C4-2B (cell line): Measurements from ENCODE around the gene TMEM18.

Experiments
- H3K27ac ChIP-seq: fragments of 450-650 bp; 2 replicates; pipeline ENCODE4 v1.5.1; 2017
- CTCF ChIP-seq: fragments of 450-650 bp; conservative IDR thresholded peaks from 2 replicates; pipeline ENCODE4 v1.5.1; 2017; ENCODE audit warnings: mild to moderate bottlenecking
- ZFX ChIP-seq: fragments of 450-650 bp; IDR thresholded peaks from 2 replicates; pipeline ENCODE4 v1.6.1; 2017

Gene TMEM18

GRCh38 chr2:631741-632140 lies 45.5 kb downstream of the TMEM18 start:
- no peak overlapping the region for H3K27ac ChIP-seq
- no peak for TF ChIP-seq ZFX
- TF ChIP-seq CTCF, result no peak

DNA sequence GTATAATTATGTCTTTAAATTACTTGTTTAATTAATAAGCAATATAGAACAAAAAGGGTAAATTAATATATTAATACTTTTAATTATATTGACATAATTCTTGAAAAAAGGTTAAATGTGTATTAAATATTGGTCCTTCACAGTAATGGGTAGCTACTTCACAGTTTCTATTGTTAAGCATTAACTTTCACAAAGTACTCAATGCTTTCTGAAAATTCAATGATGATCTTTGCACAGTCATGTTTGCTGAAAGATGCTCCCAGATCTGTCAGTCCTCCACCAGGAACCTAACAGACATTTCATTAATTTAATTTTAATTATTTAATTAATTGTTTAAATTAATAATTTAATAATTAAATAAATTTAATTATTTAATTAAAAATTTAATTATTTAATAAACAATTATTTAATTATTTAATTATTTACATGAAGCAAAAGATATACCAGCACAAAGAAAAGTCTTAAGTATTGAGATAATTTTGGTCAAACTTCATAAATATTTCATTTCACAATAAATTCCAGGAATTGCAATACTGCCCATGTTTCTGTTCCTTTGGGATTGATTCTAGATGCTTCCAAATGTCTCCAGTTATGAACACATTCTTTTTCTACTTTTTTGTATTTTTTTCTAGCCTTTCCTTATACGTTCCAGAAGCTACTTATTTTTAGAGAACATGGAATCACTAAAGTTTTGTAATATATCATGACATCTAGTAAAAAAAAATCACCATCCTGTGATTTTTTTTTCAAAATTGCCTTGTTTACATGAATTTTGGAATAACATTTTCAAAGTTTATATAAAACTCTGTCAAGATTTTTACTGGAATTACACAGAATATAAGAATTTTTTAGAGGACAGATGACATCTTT lies 46.5 kb downstream of the TMEM18 start:
- no peak overlapping the region for H3K27ac ChIP-seq
- no peak for TF ChIP-seq ZFX
- no peak for TF ChIP-seq CTCF

DNA sequence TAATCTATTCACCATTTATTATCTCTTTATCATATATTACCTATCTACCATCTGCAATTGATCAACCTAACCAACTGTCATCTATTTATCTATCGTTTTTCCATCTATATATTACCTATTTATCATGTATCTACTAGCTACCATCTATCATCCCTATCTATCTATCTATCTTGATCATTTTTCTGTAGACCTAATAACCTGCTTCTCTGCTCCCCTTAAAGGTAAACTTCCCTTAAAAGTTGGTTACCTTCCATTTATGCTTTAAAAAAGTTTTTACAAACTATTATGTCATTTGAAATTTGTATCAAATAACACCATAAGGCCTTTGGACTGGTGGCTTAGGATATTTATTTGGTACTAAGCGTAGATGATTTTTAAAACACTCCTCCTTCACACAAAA lies 47.2 kb downstream of the TMEM18 start:
- TF ChIP-seq ZFX (no peak), CTCF (no peak)
- no peak overlapping the region for H3K27ac ChIP-seq

DNA sequence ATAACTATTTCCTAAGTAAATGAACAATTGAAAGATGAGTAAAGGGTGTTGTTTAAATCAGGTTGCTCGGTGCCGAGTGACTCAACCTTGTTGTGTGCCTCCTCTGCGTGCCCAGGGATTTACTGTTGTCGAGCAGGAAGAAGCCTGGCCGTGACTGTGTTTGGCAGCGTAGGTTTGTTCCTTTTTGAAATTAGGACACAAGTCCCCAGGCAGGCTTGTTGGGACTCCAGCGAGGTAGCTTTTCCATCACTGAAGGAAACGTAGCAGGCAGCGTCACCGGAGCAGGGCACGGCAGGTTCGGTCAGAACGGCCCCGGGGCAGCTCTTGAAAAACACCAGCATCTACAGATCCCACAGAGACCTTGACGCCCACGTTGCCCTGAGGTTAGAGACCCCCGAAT lies 48.6 kb downstream of the TMEM18 start:
- peak overlapping the region; percentile 44 for H3K27ac ChIP-seq
- no peak for TF ChIP-seq CTCF

- H3K27ac ChIP-seq, result peak overlapping the region; percentile 44; the same call in 1 of the 2 replicates
- TF ChIP-seq ZFX (no peak), CTCF (no peak)
Observed at GRCh38 chr2:627926-628560, 49.2 kb downstream of the TMEM18 start.

DNA sequence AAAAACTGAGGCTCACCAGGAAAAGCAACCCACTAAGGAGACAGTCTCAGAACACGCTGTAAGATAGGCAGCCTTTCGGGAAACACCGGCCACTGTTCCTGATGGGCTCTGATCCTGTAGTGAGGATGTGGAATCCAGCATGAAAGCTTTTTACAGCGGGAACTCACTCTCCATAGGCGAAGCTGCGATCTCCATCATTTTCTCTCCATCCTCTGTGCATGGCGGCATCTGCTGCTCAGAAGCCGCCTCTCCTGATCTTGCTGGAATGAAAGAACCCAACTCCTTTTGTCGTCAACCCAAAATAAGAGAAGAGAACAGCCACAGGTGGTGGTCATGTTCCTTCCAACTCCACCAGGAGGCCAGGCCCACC lies 49.9 kb downstream of the TMEM18 start:
- H3K27ac ChIP-seq, result no peak overlapping the region
- no peak for TF ChIP-seq CTCF
